PFSK-1 (cell line): ENCODE measurements around the gene FYN.

Source experiments
- FOXP2 ChIP-seq: optimal IDR thresholded peaks from 2 replicates; pipeline ENCODE3; 2011; ENCODE audit warnings: borderline replicate concordance, control low read depth, inconsistent platforms; ENCODE audit not compliant: insufficient read depth; ENCODE audit errors: extremely low read length, extremely low read depth
- POLR2AphosphoS5 ChIP-seq: IDR thresholded peaks from 2 replicates; pipeline ENCODE4 v1.6.1; 2012; ENCODE audit warnings: low read depth, mild to moderate bottlenecking, control low read depth, low read length, moderate library complexity
- SIN3A ChIP-seq: IDR thresholded peaks from 2 replicates; pipeline ENCODE4 v1.6.1; 2012; ENCODE audit warnings: mild to moderate bottlenecking, low read length, moderate library complexity, borderline replicate concordance; ENCODE audit not compliant: insufficient read depth
- TAF1 ChIP-seq: IDR thresholded peaks from 2 replicates; pipeline ENCODE4 v1.6.1; 2012; ENCODE audit warnings: low read length, control low read depth, borderline replicate concordance; ENCODE audit not compliant: insufficient read depth
- TF ChIP-seq, protein P1 (sequence below), 2 experiments: IDR thresholded peaks; 2 replicates each; pipeline versions ENCODE4 v1.6.1 to v1.8.0; 2011 to 2012; ENCODE audit warnings: low read depth in 2 of 2, low read length in 2 of 2, control low read depth in 1 of 2, inconsistent platforms in 1 of 2, mild to moderate bottlenecking in 1 of 2, moderate library complexity in 1 of 2; ENCODE audit not compliant: insufficient read depth in 1 of 2

Gene FYN

DNA sequence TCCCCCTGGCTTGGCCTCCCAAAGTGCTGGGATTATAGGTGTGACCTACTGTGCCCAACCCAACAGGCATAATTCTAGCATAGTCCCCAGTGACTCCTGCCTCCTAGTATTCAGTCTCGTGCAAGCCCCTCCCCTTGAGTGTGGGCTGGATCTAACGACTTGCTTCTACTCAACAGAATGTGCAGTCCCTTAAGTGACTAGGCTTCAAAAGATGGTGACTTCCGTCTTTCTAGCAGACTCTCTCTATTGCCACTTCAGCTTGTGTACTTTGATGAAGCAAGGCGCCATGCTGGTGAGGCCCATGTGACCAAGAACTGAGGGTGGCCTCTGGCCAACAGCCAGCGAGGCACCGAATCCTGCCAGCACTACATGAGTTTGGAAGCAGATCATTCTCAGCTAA lies 157.9 kb downstream of the FYN start:
- TF ChIP-seq, protein P1, sequence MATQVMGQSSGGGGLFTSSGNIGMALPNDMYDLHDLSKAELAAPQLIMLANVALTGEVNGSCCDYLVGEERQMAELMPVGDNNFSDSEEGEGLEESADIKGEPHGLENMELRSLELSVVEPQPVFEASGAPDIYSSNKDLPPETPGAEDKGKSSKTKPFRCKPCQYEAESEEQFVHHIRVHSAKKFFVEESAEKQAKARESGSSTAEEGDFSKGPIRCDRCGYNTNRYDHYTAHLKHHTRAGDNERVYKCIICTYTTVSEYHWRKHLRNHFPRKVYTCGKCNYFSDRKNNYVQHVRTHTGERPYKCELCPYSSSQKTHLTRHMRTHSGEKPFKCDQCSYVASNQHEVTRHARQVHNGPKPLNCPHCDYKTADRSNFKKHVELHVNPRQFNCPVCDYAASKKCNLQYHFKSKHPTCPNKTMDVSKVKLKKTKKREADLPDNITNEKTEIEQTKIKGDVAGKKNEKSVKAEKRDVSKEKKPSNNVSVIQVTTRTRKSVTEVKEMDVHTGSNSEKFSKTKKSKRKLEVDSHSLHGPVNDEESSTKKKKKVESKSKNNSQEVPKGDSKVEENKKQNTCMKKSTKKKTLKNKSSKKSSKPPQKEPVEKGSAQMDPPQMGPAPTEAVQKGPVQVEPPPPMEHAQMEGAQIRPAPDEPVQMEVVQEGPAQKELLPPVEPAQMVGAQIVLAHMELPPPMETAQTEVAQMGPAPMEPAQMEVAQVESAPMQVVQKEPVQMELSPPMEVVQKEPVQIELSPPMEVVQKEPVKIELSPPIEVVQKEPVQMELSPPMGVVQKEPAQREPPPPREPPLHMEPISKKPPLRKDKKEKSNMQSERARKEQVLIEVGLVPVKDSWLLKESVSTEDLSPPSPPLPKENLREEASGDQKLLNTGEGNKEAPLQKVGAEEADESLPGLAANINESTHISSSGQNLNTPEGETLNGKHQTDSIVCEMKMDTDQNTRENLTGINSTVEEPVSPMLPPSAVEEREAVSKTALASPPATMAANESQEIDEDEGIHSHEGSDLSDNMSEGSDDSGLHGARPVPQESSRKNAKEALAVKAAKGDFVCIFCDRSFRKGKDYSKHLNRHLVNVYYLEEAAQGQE (IDR thresholded peaks at IDR 0.05; ENCODE audit: insufficient read depth in 1 of 2, low read depth in 2 of 2, low read length in 2 of 2) = no peak
- TF ChIP-seq FOXP2 (no peak), SIN3A (no peak), TAF1 (no peak), POLR2AphosphoS5 (no peak)

DNA sequence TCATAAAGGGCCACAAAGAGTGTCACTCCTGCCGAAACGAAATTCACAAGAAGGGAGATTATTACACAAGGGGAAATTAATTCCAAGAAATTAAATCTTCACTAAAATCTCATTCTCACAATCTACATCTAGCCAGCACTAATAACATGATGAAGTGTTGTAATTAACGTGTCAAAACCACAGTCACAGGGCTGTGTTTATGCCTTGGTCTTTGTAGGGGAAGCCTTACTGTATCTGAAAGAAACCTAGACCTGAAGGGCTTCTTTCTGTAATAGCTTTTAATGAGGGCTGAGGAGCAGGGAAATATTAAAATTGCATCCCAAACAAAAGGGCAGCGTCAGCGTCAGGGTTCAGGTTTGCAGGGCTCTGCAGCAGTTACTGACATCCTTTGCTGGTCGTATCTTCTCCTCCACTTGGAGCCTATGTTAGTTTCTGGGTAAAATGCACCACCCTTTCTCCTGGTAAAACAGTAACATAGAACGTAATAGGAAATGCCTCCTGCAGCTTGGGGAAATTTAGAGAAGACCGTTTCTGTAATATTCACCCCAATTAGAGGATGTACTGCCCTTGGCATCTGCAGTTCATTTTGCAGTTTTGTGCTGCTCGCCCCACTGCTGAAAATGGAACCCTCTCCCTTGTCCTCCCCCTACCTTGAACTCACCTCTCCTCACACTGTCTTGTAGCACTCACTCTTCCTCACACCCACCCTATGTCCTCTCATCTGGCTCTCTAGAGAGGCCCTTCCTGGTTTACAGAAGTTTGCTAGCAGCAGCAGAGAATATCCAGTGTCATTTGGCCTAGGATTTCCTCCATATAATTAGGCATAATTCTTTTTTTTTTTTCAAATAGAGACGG lies 158.6 kb downstream of the FYN start:
- no peak for TF ChIP-seq POLR2AphosphoS5
- TF ChIP-seq TAF1 = no peak
- TF ChIP-seq FOXP2 = no peak
- TF ChIP-seq, protein P1 (IDR thresholded peaks at IDR 0.05; ENCODE audit: insufficient read depth in 1 of 2, low read depth in 2 of 2, low read length in 2 of 2) = no peak
- no peak for TF ChIP-seq SIN3A

- TF ChIP-seq SIN3A (no peak), TAF1 (no peak), POLR2AphosphoS5 (no peak), FOXP2 (no peak)
- TF ChIP-seq, protein P1 (IDR thresholded peaks at IDR 0.05; ENCODE audit: insufficient read depth in 1 of 2, low read depth in 2 of 2, low read length in 2 of 2) = no peak
Observed at GRCh38 chr6:111713811-111714210, 159.4 kb downstream of the FYN start.

DNA sequence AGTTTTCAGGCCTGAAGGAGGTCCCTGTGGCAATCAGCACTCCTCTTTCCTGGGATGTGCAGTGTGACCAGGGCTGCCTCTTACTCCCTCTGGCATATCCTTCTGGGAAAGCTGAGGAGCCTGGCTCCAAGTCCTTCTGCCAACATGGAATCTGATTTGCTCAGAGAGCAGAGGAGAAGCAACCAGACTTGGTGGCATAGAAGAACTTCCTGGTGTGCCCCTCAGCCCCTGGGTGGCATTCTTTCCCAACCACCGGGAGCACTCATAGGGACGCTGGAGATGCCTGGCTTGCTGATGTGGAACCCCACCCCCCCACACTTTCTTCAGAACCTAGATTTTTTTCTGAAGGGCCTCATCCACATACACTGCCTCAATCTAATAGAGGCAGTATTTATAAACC lies 160.0 kb downstream of the FYN start:
- no peak for TF ChIP-seq TAF1
- TF ChIP-seq POLR2AphosphoS5 = no peak
- TF ChIP-seq, protein P1 (IDR thresholded peaks at IDR 0.05; ENCODE audit: insufficient read depth in 1 of 2, low read depth in 2 of 2, low read length in 2 of 2) = no peak
- no peak for TF ChIP-seq FOXP2
- TF ChIP-seq SIN3A = no peak
